GM21528 (cell line): Measurements from ENCODE around the gene CNTNAP2.

Experiments used
- ATAC-seq: cut with Tn5 transposase; IDR thresholded peaks from one replicate; pipeline ENCODE4 v1.9.1; 2021; ENCODE audit warnings: mild to moderate bottlenecking, moderate library complexity; ENCODE audit not compliant: unreplicated experiment, low FRiP score

The CNTNAP2 gene

DNA sequence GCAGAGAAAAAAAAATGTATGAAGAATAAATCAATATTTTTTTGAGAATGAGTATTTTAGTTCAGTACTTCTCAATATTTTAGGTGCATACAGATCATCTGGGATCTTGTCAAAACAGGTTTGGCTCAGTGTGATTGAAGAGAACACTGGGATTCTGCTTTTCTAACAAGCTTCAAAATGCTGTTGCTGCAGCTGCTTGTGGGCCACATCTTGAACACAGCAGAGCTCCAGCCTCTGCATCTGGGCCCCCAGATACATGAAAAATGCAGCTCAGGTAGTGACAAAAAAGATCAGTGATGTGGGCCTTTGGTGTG, 1296.9 kb downstream of the CNTNAP2 start:
- no peak for ATAC-seq

DNA sequence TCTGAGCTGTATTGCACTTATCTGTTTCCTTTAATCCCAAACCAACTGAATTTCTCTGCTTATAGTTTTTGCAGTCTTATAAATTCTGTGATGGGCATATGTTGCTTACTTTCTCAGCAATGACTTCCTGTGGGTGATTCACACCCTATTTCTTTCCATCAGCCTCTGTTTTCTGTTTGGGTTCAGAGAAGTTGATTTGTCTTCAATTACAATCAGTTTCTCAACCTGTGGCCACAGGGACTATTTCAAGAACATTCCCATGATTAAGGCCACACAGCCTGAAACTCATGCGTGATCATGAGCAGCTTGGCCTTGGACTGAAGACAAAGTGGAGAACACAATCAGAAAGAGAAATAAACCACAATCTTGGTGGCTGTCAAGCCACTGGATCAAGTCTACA, 1299.4 kb downstream of the CNTNAP2 start:
- no peak for ATAC-seq

DNA sequence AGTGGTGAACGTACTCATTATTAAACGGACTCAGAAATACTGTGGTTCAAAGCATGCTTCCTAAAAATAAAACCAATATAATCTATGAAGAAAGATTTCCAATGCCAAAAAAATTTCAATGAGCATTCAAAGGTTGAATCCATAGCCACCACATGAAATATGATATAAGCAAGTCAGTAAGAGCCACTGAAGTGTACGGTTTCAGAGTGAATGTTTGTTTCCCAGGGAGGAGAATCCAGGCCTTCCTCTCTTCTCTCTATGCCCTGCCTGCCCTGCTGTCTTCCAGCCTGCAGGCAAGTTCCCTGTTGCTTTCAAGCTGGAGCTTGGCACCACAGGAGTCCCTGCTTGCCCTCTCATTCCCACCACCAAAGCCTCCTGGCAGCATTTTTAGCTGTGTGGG, 1302.4 kb downstream of the CNTNAP2 start:
- no peak for ATAC-seq

DNA sequence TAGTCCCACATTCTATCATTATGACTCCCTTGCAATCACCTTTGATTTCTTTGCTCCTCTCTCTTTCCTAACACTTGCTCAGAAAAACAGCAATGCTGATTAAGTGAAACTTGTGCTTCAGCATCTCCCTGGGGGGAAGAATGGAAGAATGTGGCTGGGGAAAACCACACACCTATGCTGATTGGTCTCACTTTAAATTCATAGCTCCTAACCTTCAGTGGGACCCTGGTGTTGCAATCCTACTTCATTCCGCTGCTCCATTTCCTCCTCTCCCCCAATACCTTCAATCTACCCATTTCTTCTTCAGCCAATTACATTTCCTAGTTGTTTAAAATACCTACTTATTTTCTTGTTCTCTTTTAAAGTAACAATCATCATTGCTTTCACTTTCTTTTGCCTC, 1307.3 kb downstream of the CNTNAP2 start:
- no peak for ATAC-seq

DNA sequence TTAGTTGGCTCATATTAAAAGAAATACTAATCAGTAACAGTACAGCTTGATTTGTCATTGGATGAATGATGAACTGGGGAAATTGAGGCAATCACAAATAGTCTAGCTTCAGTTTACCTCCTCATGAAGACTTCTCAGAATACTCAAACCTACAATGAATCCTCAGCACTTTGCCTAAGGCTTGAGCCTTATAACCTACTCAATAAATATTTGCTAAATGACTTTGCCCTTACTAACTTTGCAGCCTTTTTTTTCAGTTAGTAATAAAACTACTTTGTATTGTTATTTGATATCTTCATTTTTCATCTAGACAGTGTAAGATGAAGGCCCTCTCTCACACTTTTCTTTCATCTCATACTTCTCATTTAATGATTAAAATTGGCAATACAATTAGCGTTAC, 1311.5 kb downstream of the CNTNAP2 start:
- ATAC-seq = no peak

DNA sequence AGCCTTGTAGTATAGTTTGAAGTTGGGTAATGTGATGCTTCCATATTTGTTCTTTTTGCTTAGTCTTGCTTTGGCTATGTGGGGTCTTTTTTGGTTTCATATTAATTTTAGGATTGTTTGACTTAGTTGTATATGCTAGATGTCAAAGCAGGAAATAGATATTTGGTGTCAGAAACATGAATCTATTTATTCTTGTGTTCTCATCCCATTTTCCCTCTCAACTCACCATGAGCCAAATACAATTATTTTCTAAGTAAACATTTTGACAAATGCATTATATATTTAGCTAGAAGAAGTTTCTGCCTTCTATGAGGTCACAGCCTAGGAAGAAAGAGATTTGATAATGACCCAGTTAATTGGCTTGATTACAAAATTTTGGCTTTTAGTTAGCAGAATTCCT, 1313.4 kb downstream of the CNTNAP2 start:
- ATAC-seq = no peak

DNA sequence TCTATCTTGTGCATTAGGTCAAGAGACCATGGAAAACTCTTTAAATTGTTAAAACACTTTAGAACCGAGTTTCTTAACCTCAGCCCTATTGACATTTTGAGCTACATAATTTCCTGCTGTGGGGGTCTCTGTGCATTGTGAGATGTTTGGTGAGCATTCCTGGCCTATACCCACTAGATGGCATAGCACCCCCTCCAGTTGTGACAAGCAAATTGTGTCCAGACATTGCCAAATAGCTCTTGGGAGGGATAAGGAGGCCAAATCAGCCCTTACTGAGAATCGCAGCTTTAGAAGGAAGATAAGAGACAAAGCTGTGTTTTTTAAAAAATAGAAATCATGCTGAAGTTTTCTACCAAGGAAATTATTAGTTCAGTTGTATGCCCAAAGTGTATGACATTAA, 1315.5 kb downstream of the CNTNAP2 start:
- no peak for ATAC-seq

DNA sequence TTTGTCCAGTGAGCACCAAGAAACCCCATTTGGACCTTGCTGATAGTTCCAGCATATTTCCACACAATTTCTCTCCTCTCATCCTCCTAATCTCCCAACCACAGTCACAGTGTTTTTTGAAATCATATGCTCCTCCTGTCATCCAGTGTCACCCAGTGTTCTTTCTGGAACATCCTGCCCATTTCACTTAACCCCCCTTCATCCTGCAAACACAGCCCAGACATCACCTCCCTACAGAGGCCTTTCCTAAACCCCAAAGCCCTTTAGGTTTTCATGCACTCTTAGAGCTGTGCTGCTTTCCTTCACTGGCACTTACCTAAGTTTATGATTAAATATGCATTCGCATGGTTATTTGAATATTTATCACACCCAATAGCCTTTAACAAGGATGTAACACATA, 1316.0 kb downstream of the CNTNAP2 start:
- ATAC-seq = no peak

DNA sequence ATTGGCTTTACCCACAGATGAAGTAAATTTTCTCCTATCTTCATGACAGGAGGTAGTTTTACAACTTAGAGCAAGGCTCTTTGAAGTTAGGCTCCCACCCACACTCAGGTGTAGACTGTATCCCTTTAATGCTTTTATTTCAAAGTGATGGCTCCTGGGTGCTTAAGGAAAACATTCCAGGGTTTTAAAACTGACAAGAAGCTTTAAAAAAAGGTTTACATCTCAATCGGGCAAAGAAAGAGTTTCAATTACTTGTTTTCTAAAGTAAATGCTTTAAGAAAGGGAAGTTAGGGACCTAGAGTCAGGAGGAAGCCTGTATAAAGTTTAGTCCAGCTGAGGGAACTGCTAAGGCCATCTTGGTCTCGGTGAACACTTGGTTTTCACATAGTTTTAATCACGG, 1320.1 kb downstream of the CNTNAP2 start:
- no peak for ATAC-seq

DNA sequence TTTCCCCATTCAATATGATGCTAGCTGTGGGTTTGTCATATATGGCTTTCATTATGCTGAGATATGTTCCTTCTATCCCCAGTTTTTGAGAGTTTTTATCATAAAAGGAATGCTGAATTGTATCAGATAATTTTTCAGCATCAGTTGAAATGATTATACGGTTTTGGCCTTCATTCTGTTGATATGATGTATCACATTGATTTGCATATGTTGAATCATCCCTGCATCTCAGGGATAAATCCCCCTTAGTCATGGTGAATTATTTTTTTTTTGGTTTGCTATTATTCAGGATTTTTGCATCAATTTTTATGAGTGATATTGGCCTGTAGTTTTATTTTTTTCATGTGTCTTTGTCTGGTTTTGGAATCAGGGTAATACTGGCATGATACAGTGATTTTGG, 1321.6 kb downstream of the CNTNAP2 start:
- ATAC-seq = no peak

DNA sequence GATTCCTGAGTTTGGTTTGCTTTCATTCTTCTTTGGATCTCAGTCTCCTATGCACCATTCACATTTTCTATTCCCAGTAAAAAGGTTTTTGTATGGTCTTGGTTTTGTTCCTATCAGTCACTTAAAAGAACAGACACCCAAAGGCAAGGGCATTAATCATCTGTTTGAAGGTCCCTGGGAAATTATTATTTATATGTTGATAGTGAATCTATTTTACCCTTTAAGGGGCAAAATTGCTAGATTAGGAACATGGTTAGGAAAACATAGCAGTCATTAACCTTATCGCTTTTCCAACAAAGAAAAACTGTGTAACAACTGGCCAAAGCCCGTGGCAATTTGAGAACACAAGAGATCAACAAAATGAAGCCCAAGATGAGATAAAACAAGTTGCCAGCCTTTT, 1327.3 kb downstream of the CNTNAP2 start:
- ATAC-seq = no peak

DNA sequence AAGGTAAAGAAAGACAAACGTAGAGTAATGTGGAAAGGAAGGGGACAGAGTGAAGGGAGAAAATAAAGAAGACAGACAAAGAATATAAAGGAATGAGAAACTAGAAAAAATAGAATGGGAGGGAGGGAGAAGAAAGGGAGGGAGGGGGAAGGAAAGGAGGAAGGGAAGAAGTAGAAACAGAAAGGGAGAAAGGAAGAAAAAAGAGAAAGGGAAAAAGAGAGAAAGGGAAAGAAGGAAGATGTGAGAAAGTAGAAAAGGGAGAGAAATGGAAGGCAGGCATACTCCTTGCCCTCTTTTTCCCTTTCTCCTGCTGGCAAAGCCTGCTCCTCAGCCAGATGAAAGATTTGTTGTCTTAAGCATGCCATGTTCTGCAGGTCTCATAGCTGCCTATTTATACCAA, 1336.2 kb downstream of the CNTNAP2 start:
- ATAC-seq = no peak

DNA sequence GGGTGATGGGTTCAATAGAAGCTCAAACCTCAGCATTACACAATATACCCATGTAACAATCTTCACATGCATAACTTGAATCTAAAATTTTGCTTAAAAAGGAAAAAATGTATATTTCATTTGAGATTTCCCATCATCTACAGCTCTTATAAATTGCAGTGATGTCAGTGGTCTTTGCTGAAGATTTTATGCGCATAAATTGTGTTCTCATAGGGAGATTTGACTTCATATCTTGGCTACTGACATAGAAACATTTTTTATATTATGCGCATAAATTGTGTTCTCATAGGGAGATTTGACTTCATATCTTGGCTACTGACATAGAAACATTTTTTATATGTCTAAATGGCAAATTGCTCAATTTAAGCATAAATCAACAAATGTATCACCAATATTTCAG, 1348.6 kb downstream of the CNTNAP2 start:
- ATAC-seq = no peak

DNA sequence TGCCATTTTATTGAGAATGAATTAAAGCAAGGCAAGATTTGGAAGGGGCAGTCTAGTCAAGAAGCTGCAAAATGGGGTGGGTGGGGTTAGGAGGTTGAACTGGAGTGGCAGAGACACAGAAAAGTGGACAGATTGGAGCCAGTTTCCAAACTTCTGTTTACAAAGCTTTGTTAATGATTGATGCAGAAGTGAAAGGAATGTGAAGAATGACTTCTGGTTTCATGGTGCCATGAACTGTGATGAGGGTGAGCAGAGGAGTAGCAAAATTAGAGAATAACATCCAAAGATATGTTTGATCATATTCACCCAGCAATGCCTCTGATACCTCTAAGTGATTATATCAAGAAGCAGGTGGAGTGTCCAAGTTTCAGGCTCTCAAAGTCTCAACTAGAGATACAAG, 1356.0 kb downstream of the CNTNAP2 start:
- no peak for ATAC-seq

DNA sequence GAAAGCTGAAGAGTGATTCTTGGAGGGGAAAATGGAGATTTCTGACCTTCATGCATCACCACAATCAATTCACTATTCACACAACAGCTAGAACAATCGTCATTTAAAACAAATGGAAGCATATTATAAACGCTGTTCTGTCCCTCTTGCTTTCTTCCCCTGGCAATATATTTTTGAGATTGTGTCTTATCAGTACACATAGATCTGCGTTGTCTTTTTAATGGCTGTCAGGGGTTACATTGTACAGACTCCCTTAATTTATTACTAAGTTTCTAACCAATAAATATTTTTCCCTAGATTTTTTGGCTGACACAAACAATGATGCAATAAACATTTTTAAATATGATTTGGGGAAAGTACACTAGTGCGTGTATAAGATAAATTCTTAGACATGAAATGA, 1358.3 kb downstream of the CNTNAP2 start:
- ATAC-seq = no peak

DNA sequence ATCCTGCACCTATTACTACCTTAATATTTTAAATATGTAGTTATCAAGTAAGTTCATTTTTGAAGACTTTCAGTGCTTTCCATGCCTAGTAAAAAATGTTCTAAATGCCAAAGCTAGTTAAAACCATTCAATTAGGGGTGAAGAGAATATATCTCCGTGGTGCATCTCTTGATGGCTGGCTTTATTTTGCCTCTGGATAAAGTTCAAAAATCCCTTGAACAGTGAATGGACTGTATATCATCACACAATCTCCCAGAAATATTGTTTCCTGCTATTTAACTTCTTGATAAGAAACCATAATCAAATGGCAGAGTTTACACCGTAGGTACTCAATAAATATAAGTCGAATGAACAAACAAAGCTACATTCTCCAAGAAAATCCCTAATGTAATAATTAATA, 1360.9 kb downstream of the CNTNAP2 start:
- ATAC-seq = no peak

DNA sequence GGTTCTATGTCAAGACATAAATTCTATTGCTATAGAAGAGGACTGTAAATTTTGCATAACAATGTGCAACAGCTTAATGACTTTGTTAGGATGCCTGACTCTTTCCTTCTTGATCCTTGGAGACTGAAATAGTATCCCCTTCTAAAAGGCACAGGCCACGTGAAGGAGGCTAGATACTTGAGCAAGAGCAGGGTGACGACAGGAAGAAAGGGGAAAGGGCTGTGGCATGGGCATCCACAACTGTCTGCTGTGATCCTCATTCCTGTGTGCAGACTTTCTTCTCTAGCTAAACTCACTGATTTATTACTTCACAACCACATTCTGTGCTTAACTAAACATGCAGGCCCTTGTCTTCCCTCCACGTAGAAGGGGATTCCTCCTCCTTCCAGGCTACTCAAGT, 1362.2 kb downstream of the CNTNAP2 start:
- no peak for ATAC-seq

DNA sequence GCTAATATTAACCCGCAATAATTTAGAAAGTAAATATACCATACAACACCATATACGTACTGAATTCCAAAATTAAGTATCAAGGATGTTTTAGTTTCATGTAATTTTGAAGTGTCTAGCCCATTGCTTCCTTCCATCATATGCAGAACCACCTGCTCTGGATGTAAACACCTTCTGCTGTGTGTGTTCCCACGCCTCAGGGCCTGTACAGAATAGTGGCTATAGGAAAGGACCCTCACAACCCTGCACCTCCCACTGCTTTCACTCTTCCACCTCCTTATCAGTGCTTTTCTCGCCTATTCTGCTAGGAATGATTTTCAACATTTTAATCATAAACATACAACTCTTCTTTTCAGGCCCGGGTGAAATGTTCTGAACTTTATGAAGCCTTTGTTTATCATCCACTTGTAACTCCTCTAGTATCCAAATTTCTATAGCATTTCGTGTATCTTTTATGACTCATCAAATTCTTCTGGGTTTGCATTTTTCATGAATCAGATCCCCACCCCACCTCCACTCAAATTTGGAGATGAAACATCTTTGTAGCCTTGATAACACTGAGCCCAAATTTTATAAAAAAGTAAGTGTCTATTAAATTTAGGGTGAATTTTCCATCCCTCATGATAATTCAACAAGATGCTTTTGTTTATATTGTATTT, 1367.2 kb downstream of the CNTNAP2 start:
- ATAC-seq = no peak

DNA sequence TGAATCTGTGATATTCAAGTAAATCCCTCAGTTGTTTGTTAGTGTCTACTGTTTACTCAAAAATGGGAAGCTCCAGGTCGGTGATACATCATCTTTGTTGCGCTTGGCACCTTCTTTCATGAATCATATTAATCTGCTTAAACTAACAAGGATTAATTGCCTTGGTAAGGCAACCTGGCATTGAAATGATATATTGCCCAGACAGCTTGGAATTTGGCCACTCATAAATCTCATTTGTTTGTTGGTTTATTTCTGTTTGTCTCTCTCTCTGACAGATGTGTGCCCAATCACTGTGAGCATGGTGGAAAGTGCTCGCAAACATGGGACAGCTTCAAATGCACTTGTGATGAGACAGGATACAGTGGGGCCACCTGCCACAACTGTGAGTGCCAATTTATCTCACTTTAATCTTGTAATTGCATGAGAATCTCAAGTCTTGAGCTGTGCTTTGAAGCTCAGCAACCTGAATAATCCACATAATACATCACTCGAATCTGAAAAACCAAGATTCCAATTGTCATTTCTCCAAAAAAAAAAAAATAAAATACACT, 1369.1 kb downstream of the CNTNAP2 start:
- ATAC-seq = no peak

DNA sequence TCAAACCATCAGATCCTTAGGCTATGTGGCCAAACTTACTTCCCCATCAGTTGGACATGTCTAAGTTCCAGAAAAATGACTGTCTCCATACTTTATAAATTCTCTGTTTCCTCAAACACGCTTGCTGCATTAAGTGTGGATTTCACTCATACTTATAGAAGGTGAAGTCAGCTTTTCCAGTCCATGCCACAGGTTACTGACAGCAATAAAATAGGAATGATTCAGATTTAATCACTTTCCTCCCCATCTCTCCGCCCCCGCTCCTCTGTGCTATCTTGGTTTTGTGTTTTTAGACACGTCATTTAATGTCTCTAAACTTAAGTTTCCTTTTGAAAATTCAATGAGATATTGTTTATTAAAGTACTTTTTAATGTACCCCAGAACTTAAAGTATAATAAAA, 1376.0 kb downstream of the CNTNAP2 start:
- no peak for ATAC-seq

DNA sequence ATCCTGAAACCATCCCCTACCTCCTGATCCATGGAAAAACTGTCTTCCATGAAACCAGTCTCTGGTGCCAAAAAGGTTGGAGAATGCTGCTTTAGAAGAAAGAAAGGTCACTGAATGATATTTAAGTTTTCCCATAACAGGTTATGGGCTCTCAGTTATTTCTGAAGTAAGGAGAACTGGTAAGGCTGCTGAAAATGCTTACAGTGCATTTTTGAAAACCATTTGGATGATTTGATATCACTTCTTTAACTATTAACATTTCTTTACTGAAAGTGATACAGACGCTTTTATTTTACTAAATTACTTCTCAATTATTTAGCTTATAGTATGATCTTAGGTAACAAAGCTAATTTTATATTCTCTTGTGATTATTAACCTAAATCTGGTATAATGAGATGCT, 1379.6 kb downstream of the CNTNAP2 start:
- ATAC-seq = no peak

DNA sequence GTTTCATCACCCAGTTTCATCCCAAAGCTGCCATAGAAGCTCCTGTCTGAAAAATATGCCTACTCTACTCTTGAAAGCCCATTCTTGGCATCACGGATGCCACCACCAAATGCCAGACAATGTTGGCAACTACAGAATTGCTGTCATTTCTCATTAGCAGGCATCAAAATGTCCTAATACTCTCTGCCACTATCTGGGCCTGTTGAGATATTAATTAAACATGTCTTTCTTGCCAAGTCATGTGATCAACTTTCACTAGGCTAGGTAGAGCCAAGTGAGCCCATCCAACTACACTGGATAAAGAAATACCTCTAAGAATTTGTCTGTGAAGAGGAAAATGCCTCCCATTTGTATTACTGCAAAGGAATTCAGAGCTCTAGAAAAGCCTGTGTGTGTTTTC, 1380.6 kb downstream of the CNTNAP2 start:
- no peak for ATAC-seq

DNA sequence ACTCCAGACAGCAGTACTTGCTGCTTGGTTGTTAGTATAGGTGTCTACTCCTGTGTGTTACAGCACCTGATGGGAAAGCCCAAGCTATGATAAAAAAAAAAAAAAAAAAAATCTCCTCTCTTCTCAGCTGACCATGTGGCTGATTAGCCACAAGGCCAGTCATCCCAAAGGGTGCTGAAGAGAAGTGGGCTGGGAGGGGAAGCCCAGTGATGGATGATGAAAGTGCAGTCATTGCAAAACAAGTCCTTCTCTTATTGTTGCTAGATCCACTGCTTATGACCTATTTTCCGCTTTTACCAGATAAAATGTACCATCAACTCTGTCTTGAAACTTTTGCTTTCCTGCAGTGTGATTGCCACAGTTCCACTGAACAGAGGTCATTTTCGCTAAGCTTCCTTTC, 1381.5 kb downstream of the CNTNAP2 start:
- no peak for ATAC-seq
